DND-41 (cell line): ENCODE data around the gene ARMC7.

ENCODE experiments used
- EZH2 ChIP-seq: IDR thresholded peaks from 3 replicates; pipeline ENCODE4 v1.6.1; 2012; ENCODE audit warnings: borderline replicate concordance, low read depth, mild to moderate bottlenecking, moderate library complexity, low read length, inconsistent platforms; ENCODE audit not compliant: severe bottlenecking
- TF ChIP-seq, protein P1 (sequence below): IDR thresholded peaks from 2 replicates; pipeline ENCODE4 v1.5.1; 2012; ENCODE audit warnings: borderline replicate concordance, low read length, moderate library complexity, mild to moderate bottlenecking; ENCODE audit not compliant: poor library complexity, severe bottlenecking; ENCODE audit errors: extremely low read depth

DNA sequence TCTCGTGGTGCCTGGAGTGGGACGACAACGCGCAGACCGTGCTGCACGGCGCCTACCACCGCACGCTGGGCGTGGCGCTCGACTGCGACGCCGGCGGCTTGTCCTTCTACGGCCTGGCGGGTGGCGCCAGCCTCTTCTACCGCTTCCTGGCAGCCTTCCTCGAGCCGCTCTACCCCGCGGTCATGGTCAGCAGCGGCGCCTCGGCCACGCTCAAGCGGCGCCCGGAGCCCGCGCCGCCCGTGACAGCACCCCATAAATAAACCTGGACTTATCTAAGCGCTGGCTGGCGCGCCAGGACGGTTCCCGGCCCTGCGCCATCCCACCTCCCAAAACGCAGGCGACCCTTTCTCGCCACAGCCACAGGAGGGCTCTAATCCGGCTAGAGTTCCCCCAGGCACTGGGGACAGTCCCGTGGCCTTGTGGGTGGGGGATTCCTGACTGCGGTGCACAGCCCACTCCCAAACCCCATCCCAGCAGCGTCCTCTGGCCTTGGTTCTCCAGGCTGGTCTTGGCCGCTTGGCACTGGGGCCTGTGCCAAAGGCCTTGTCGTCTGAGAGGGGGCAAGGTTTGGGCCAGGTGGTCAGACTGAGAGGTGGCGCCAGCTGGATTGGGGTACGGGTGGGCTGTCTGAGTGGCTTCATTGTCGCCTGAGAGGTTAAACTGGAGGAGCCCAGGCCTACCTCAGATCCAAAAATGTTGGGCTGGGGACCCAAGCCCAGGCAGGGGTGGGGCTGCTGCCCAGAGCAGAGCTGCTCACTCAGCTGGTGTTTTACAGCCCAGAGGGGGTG is 32.1 kb upstream of the ARMC7 start:
- no peak for TF ChIP-seq EZH2
- TF ChIP-seq, protein P1, sequence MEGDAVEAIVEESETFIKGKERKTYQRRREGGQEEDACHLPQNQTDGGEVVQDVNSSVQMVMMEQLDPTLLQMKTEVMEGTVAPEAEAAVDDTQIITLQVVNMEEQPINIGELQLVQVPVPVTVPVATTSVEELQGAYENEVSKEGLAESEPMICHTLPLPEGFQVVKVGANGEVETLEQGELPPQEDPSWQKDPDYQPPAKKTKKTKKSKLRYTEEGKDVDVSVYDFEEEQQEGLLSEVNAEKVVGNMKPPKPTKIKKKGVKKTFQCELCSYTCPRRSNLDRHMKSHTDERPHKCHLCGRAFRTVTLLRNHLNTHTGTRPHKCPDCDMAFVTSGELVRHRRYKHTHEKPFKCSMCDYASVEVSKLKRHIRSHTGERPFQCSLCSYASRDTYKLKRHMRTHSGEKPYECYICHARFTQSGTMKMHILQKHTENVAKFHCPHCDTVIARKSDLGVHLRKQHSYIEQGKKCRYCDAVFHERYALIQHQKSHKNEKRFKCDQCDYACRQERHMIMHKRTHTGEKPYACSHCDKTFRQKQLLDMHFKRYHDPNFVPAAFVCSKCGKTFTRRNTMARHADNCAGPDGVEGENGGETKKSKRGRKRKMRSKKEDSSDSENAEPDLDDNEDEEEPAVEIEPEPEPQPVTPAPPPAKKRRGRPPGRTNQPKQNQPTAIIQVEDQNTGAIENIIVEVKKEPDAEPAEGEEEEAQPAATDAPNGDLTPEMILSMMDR = no peak
